Type B pancreatic cell (in vitro differentiated cells): ENCODE measurements around the gene ERC2. TPM values are rescaled to one million over a fixed set of nuclear protein-coding genes. Genes with fewer than 3 reads are reported as not detected.

Source experiments
- DNase-seq: peaks from one replicate; pipeline ENCODE4 v3.0.0; 2021; ENCODE audit warnings: mixed read lengths; ENCODE audit not compliant: unreplicated experiment; ENCODE audit errors: extremely low spot score
- H3K27ac Mint-ChIP-seq: 2 replicates; pipeline ENCODE4 v1.8.0; 2021; ENCODE audit warnings: mild to moderate bottlenecking, mixed read lengths
- H3K27me3 Mint-ChIP-seq: 2 replicates; pipeline ENCODE4 v1.8.0; 2021; ENCODE audit warnings: mixed read lengths
- H3K36me3 Mint-ChIP-seq: 2 replicates; pipeline ENCODE4 v1.8.0; 2021; ENCODE audit warnings: mixed read lengths
- H3K4me1 Mint-ChIP-seq: one replicate; pipeline ENCODE4 v1.8.0; 2021; ENCODE audit warnings: mixed read lengths; ENCODE audit not compliant: unreplicated experiment
- H3K4me3 Mint-ChIP-seq: 2 replicates; pipeline ENCODE4 v1.8.0; 2021; ENCODE audit warnings: mild to moderate bottlenecking, mixed read lengths
- H3K9me3 Mint-ChIP-seq: 2 replicates; pipeline ENCODE4 v1.8.0; 2021; ENCODE audit warnings: mixed read lengths
- CTCF ChIP-seq: fragments of 200-600 bp; sonication (generic); conservative IDR thresholded peaks from 2 replicates; pipeline ENCODE4 v1.5.0; 2021; ENCODE audit warnings: antibody characterized with exemption, mild to moderate bottlenecking
- total RNA-seq: library from RNA; stranded (reverse); gene quantifications from 2 replicates; pipeline ENCODE4 v1.2.1, GENCODE V29; 2021; ENCODE audit warnings: low replicate concordance

The ERC2 gene
- total RNA-seq, 1 donor from 2014 or later = 6.1 TPM

GRCh38 chr3:56406826-56407515, 61.3 kb downstream of the ERC2 start:
- Mint-ChIP-seq H3K27ac (no peak overlapping the region), H3K36me3 (no peaks in the 10 kb centered on the region), H3K4me1 (no peaks in the 10 kb centered on the region), H3K27me3 (no peaks in the 10 kb centered on the region), H3K9me3 (no peaks in the 10 kb centered on the region), H3K4me3 (no peak overlapping the region)
- TF ChIP-seq CTCF = no peak
- DNase-seq = no peak

DNA sequence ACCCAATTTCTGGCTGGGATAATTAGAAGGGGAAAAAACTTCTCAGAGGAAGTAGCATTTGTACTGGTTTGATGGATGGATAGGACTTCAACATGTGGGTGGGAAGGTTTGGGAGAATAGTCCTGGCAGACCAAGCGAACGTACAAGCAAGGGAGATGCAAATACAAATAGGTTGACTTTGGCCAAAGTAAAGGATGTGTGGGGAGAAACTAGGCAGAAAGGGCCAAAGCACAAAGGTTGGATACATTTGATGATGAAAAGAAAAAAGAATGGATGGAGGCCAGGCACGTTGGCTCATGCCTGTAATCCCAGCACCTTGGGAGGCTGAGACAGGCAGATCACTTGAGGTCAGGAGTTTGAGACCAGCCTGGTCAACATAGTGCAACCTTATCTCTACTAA, 63.4 kb downstream of the ERC2 start:
- DNase-seq = no peak
- Mint-ChIP-seq H3K9me3 (no peaks in the 10 kb centered on the region), H3K4me1 (no peaks in the 10 kb centered on the region), H3K36me3 (no peaks in the 10 kb centered on the region), H3K4me3 (no peak overlapping the region), H3K27me3 (peaks cover 6% of the 10 kb centered on the region), H3K27ac (no peak overlapping the region)
- no peak for TF ChIP-seq CTCF

GRCh38 chr3:56398659-56399058, 69.6 kb downstream of the ERC2 start:
- no peak for TF ChIP-seq CTCF

DNA sequence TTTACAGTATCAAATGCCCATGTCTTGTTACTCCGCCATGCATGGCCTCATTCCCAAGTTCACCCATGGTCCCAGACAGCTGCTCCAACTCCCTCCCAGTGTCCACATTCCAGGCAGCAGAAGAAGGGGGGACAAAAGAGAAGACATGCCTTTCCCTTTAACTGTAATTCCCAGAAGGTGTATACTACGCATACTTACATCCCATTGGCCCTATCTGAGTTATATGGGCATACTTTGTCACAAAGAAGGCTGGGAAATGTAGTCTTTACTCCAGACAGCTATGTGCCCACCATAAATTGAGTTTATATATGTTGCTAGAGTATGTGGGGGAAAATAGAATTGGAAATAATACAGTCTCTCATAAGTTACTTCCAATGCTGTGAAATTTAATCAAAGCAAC, 70.5 kb downstream of the ERC2 start:
- DNase-seq = no peak
- no peak overlapping the region for H3K27ac Mint-ChIP-seq
- H3K4me1 Mint-ChIP-seq = no peaks in the 10 kb centered on the region
- TF ChIP-seq CTCF = no peak
- no peak overlapping the region for H3K4me3 Mint-ChIP-seq
- no peaks in the 10 kb centered on the region for H3K9me3 Mint-ChIP-seq
- no peaks in the 10 kb centered on the region for H3K36me3 Mint-ChIP-seq
- peaks cover 6% of the 10 kb centered on the region for H3K27me3 Mint-ChIP-seq

More at GRCh38 chr3:56398659-56399058, 69.6 kb downstream of the ERC2 start:
- no peak for DNase-seq
- no peak overlapping the region for H3K27ac Mint-ChIP-seq
- H3K4me3 Mint-ChIP-seq = no peak overlapping the region
- no peaks in the 10 kb centered on the region for H3K4me1 Mint-ChIP-seq
- H3K36me3 Mint-ChIP-seq = no peaks in the 10 kb centered on the region
- H3K27me3 Mint-ChIP-seq = peaks cover 6% of the 10 kb centered on the region
- H3K9me3 Mint-ChIP-seq = no peaks in the 10 kb centered on the region

- DNase-seq = no peak
- H3K4me1 Mint-ChIP-seq = no peaks in the 10 kb centered on the region
- H3K9me3 Mint-ChIP-seq = no peaks in the 10 kb centered on the region
- no peaks in the 10 kb centered on the region for H3K27me3 Mint-ChIP-seq
- H3K4me3 Mint-ChIP-seq = no peak overlapping the region
- no peak overlapping the region for H3K27ac Mint-ChIP-seq
- no peaks in the 10 kb centered on the region for H3K36me3 Mint-ChIP-seq
- TF ChIP-seq CTCF = no peak
Observed at GRCh38 chr3:56389183-56389830, 79.0 kb downstream of the ERC2 start.
